GM18498 (cell line): ENCODE data around the gene MMP2.

Experiments
- ATAC-seq: cut with Tn5 transposase; IDR thresholded peaks from one replicate; pipeline ENCODE4 v1.9.1; 2021; ENCODE audit warnings: mild to moderate bottlenecking, moderate library complexity; ENCODE audit not compliant: unreplicated experiment

The MMP2 gene

GRCh38 chr16:55491691-55492090 is 12.7 kb downstream of the MMP2 start:
- no peak for ATAC-seq

GRCh38 chr16:55492756-55493380 is 13.9 kb downstream of the MMP2 start:
- ATAC-seq, result no peak

GRCh38 chr16:55494994-55495421 is 16.0 kb downstream of the MMP2 start:
- no peak for ATAC-seq

- no peak for ATAC-seq
Measured at GRCh38 chr16:55495616-55496289, 16.8 kb downstream of the MMP2 start.

GRCh38 chr16:55496509-55497145 is 17.6 kb downstream of the MMP2 start:
- no peak for ATAC-seq

- no peak for ATAC-seq
Measured at GRCh38 chr16:55497558-55497957, 18.6 kb downstream of the MMP2 start.

DNA sequence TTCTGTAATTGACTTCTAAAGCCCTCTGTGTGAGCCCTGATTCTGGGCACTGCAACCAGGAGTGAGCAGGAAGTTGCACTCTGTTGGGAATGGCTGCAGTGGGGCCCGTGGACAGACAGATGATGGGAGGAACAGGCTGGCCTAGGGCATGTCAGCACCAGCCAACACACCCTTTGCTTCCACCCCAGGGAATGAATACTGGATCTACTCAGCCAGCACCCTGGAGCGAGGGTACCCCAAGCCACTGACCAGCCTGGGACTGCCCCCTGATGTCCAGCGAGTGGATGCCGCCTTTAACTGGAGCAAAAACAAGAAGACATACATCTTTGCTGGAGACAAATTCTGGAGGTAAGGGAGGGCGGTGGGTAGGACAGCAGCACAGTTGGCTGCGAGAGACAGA is 19.1 kb downstream of the MMP2 start:
- no peak for ATAC-seq

GRCh38 chr16:55499281-55499680 is 20.3 kb downstream of the MMP2 start:
- ATAC-seq, result no peak

- ATAC-seq, result no peak
Measured at GRCh38 chr16:55499951-55500529, 21.0 kb downstream of the MMP2 start.

- no peak for ATAC-seq
Measured at GRCh38 chr16:55500530-55501011, 21.6 kb downstream of the MMP2 start.

- no peak for ATAC-seq
Measured at GRCh38 chr16:55501549-55502322, 22.7 kb downstream of the MMP2 start.

DNA sequence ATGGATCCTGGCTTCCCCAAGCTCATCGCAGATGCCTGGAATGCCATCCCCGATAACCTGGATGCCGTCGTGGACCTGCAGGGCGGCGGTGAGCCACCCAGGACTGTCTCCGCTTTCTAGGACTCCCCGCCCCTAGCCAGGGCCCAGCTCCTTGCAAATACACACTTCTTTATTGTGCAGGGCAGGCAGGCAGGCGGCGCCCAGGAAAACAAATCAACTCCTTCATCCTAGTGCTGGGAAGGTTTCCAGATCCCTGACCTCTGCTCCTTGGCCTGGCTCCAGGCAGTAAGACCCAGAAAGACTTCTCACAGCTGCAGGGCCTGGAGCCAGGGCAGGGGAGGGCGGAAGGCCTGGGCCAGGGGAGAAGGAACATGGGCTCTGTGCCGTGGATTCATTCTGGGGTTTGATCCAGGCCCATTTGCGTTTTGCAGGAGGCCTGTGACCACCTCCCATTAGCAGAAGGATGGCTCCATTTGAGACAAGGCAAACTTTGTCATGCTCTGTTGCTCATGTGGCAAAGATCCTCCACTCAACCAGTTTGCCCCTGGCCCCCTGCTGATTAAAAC is 23.9 kb downstream of the MMP2 start:
- no peak for ATAC-seq

DNA sequence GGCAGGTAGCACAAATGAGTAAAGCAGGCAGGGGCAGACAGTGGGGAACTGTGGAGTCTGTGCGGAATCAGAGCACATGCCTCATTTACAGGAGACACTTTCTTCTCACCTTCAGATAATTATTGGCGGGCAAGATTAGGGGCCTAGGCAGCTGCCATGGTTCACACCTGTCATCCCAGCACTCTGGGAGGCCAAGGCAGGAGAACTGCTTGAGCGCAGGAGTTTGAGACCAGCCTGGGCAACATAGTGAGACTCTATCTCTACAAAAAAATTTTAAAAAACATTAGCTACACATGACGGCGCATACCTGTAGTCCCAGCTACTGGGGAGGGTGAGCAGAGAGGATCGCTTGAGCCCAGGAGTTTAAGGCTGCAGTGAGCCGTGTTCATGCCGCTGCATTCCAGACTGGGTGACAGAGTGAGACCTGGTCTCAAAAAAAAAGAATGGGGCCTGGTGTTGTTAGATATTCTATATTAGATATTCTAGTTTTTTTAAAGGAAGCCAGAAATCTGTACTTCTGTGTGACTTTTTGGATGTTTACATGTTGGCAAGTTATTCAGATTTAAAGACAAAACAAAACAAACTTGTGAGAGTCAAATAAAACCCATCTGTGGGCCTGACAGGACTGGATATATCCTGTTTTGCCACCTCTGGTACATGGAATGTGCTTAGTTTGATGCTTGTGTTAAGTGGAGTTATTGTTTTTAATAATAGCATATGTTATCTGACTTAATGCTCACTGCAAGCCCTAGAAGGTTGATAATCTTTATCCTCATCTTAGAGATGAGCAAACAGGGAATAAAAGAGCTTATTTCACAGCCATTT is 24.9 kb downstream of the MMP2 start:
- ATAC-seq, result no peak

GRCh38 chr16:55505333-55506015 is 26.5 kb downstream of the MMP2 start:
- no peak for ATAC-seq

DNA sequence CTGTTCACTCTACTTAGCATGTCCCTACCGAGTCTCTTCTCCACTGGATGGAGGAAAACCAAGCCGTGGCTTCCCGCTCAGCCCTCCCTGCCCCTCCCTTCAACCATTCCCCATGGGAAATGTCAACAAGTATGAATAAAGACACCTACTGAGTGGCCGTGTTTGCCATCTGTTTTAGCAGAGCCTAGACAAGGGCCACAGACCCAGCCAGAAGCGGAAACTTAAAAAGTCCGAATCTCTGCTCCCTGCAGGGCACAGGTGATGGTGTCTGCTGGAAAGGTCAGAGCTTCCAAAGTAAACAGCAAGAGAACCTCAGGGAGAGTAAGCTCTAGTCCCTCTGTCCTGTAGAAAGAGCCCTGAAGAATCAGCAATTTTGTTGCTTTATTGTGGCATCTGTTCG is 27.1 kb downstream of the MMP2 start:
- no peak for ATAC-seq

DNA sequence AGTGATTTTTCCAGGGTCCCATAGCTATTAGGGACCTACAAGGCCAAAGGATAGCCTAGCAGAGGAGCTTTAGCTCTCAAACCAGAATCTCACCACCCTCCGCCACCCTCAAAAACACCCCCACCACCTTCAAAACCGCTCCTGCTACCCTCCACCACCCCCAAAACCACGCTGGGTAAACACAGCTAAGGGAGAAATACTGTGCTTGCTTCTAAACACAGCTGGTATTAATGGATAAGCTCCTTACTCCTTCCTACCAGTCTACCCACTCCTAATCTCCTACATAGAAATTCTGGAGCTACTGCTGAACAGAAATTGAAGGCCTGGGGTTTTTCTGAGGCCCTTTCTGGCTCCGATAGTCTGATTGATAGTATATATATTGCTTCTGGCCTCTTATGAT is 27.7 kb downstream of the MMP2 start:
- ATAC-seq, result no peak

DNA sequence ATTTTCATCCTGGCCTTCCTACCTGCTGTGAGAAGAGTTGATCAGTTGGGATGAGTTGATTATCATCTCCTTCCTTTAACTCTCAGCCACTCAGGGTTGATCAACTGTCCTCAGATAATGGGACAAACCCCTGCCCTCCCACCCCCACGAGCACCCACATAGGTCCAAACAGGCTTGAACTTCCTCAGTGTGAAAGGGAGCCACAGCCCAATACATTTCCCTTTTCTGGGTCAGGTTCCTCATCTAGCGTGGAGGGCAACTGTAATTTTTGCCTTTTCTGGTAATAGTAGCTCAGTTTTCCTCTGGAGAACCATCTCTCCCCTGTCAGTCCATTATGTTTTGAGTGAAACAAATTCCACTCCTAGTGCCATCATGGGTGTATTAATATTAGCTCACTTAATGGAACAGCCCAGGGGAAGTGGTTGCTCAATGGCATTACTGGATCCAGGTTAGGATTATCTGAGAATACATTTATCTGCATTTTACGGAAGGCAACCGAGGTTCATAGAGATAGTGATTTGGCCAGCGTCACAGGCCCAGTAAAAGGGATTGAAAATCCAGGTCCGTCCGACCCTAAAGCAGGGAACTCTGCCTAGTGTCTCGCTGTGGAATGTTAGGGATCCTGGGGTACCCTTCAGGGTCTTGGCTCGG is 29.4 kb downstream of the MMP2 start:
- no peak for ATAC-seq
